NCI-H187 (cell line): ENCODE data around the gene NFKBIE.
"Not testable (repeated sequence)": the region's sequence is repeated elsewhere in the genome, so short reads cannot be mapped to it uniquely, and the experiment has no call there.

Experiments
- DNase-seq, 2 experiments: peaks; one replicate each; lab custom pipeline; 2025; lab: John Stamatoyannopoulos, UW

The NFKBIE gene, protein sequence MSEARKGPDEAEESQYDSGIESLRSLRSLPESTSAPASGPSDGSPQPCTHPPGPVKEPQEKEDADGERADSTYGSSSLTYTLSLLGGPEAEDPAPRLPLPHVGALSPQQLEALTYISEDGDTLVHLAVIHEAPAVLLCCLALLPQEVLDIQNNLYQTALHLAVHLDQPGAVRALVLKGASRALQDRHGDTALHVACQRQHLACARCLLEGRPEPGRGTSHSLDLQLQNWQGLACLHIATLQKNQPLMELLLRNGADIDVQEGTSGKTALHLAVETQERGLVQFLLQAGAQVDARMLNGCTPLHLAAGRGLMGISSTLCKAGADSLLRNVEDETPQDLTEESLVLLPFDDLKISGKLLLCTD

DNA sequence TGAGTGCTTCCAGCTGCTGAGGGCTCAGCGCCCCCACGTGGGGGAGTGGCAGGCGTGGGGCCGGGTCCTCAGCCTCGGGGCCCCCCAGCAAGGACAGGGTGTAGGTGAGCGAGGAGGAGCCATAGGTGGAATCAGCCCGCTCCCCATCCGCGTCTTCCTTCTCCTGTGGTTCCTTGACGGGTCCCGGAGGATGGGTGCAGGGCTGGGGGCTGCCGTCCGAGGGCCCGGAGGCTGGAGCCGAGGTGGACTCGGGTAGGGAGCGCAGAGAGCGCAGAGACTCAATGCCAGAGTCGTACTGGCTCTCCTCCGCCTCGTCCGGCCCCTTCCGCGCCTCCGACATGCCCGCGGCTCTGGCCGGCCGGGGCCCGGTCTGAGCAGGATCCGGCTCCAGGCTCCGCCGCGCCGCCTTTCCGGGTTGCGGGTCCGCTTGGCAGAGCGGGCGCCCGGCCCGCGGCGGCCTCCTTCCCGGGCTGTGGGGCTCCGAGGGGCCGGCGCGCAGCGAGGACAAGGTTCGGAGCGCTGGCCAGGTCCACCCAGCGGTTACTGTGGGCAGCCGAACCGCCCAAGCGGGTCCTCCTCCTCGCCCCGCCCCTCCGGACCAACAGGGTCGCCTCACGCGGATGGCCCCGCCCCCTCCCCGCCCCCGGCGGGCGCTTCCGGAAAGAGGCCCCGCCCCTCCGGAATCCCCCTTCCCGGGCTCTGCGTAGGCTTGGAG lies at the start of gene NFKBIE:
Gene NFKBIE (minus strand): TSS at position 545 of the 715 bp plus-strand sequence. CDS start 205 bp downstream, at position 340.
- DNase-seq: peak; percentile 74 to 87

DNA sequence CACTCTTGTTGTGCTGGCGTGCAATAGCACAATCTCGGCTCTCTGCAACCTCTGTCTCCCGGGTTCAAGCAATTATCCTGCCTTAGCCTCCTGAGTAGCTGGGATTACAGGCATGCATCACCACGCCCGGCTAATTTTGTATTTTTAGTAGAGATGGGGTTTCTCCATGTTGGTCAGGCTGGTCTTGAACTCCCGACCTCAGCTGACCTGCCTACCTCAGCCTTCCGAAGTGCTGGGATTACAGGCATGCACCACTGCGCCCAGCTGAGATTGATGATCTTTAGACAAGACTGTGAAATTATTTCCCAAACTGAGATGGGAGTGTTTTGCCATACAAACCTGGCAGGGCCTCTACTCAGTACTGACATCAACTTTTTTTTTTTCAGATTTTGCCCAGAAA lies 49.3 kb upstream of the NFKBIE start:
- not testable (repeated sequence) for DNase-seq

DNA sequence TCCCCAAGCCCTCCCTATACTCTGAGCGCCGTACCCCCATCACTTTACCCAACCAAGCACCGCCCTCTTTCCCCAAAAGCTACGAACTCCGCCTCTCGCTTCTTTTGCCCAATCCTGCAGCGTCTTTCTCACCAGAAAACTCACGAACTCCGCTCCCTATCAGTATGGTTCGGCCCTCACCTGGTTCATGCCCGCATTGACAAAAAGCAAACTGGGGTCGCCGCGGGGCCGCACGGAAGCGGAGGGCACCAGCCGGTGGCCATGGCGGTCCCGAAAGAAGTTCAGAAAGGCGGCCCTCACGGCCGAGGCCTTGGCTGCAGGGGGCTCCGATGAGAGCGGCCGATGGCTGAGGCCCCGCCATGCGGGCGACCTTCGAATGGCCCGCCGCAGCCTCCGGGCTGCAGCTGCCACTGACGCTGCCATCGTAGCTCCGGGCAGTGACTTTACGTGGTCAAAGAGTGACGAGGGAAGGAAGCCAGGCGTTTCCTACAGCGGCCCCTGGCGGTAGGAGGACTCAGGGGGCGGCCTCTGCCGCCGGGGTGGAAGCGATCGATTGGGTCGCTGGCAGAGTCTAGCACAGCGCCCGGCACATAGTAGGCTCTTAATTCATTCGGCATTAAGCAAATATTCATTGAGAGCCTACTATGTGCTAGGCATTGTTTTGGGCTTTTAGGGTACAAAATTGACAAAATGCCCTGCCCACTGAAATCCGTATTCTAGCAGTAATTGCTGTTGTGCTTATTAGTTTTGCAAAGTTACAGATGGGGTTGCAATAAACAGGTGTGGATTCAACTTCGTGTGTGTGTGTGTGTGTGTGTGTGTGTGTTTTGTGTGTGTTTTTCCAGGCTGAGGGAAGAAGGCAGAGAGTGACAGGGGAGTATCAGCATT lies 47.8 kb upstream of the NFKBIE start, which contains the start of gene AARS2:
Gene AARS2 (minus strand): TSS at position 447 of the 888 bp plus-strand sequence. CDS start 24 bp downstream, at position 423.
- peak; percentile 68 to 75 for DNase-seq

DNA sequence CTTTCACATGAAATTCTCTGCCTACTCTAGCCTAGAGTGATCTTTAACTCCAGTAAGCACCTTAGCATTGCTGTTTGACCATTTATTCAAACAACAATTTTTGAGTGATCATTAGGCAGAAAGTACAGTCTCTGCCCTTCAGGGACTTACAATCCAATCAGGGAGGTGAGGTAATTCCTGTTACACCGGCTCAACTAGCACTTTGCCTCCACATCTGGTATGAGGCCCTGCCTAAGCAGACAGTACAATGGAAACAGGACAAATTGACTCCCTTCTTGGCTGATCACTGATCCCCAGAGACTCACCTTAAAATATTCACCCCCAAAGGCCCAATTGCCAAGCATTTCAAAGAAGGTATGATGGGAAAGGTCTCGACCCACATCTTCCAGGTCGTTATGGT lies 46.4 kb upstream of the NFKBIE start:
- no peak for DNase-seq

DNA sequence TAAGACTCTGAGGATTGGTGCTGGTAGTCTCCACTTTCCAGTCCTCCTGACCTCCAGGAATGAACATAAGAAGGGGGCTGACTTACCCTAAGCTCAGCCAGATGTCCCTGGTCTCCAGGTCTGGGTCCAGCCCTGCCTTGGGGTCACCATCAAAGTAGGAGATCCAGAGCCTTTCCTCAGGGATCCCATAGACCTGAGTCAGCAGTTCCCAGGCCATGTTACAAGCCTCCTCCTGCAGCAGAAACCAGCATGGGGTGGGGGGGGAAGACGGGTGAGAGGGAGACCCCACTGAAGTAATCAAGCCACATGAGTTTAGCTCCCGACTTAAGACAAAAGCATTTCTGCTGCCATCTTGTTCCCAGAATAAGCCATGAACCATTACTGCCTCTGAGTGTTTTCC lies 46.0 kb upstream of the NFKBIE start:
- DNase-seq: no peak

DNA sequence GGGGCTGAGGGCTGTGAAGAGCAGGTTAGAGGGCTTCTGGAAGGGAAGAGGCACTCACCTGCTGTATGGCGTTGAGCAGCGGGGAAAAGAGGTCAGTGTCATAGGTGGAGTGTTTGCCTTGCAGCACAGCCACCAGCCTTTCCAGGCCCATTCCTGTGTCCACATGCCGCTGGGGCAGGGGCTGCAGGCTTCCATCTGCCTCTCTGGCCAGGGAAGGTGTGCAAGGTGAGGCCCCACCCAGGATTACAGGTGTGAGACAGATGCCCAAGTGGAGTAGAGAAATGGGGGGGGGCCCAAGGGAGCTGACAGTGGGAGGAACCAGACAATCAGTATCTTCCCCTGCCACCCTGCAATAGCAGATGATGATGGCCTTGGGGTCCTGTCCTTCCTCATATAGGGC lies 44.9 kb upstream of the NFKBIE start:
- DNase-seq: no peak

DNA sequence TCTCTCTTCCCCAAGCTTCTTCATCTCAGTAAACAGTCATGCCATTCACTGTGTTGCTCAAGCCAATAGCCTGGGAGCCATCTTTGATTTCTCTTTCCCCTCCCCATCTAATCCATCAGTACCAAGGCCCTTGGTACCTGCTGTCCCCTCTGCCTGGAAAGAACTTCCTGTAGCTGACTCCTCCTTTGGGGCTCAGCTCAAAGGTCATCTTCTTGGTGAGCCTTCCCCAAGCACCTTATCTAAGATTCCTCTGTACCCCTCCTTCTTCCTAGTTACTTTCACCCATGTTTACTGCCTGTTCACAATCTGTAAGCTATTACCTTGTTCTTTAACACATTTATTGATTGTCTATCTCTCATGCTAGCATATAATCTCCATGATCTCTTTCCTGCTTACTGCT lies 44.3 kb upstream of the NFKBIE start:
- DNase-seq: no peak

DNA sequence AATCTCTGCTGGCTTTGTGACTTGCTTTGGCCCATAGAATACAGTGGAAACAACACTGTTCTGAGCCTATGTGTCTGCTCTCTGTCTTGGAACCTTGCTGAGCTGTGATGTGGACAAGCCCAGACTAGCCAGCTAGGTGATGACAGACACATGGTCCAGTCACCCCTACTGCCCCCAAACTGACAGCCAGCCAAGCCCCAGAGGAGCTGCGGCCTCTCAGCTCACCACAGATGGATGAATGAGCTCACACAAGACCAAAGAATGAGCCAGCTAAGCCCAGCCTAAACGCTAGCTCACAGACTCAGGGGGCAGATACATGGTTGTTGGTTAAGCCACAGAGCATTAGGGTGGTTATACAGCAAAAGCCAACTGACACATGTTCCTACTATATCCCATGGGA lies 43.7 kb upstream of the NFKBIE start:
- DNase-seq: no peak

DNA sequence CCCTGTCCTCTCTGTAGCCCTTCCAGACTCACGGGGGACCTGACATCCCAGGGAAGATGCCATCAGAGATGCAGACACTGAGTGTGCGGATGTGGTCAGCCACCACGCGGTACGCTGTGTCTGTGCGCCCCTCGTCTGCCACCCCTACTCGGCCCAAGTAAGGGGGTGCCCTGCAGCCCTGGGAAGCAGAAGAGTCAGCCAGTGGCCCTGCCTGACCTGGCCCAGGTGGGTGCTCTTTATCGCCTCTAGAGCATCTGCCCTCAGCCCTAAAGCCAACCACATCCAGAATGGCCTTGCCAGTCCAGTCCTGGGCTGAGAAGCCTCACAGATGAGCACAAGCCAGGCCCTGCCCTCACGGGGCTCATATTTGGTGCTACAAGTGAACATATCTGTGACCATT lies 41.9 kb upstream of the NFKBIE start:
- DNase-seq: no peak

DNA sequence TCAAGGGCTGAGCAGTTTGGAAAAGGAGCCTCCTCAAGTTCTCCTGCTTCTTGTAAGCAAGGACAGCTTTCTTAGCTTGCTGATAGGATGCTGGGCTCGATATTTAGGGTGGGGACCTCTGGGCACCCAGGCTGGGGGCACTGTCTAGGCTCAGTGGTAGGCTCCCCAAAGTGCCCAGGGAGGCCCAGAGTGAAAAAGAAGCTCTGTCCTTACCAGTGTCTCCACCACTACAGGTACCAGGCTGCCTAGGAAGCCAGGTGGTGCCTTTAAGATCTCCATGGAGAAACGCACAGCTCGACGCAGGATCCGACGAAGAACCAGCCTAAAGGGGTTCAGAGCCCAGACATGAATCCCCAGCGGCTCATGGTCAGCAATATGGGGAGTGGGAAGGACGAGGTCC lies 41.4 kb upstream of the NFKBIE start:
- no peak for DNase-seq

DNA sequence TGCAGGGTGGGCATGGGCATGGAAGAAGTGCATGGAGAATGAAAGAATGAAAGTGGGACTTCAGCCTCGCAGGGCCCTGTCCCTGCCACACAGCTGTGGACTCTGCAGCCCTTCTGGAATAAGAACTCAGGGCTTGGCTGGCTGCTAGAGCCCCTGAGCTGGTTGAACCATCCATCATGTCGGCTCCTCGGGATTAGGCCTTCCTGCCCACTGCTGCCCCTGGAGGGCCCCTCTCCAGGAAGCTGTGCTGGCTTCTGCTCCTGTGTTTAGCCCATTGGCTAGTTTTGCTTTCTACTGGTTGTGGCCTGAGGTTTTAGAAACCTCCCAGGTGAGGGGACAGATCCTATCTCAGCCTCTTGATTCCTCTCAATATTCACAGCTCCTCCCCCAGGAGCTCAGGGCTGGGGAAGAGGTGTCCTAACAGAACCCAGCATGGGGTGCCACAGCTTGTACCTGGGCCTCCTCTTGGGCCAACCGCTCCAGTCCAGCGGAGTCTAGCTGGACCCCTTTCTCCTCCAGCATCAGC lies 39.9 kb upstream of the NFKBIE start:
- DNase-seq: no peak

DNA sequence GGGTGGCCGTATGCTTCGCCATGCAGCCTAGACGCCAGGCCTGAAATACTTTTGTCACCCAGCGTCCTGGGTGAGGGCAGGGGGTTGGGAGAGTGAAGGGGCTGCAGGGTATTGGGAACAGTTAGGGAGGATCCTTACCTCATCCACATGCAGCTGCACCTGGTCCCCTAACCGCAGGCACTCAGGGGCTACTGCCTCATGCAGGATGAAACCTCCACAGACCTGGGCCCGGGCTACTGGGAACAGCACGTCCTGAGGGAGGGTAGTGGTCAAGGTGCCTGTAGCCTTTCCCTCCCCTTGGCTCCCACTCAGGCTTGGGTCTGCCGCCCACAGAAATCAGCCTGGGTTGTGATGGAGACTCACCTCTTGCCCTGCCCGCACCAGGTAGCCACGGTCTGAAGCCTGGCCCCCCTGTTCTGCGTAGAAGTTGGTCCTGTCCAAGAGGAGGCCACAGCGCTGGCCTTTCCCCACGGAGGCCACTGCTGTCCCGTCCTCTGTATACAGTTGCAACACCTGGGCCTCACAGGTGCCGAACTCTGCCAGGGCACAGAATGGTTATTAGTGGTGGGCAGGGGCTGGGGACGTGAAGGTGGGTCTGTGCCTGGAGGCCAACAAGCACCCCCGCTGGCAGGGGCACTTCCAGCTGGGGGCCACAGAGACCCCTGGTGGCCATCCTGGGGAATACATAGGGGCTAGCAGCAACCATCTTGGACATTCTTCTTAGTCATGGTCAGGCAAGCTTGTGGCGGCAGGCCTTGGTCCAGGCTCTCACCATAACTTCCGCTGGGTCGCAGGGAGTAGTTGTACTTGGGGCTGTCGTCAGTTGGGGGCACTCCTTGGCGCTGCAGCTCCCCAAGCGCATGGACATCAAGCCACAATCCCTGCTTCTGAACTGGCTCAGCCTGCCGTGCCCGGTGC lies 39.2 kb upstream of the NFKBIE start:
- DNase-seq: no peak

DNA sequence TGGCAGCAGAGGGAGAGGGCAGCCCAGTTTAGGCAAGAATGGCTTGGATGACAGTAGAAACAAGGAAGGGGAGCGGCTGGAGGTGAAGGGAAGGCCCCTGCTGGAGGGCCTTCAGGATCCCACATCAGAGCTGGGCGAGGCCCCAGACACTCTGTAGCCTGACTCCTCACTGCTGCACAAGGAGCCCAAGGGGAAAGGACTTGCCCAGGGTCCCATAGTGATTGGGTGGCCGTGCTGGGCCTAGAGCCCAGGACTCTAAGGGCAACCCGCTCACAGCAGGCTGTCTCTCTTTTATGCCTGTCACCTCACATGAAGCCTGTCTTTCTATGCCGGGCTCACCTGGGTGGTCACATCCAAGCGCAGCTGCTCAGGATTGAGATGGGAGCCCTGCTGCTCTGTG lies 38.5 kb upstream of the NFKBIE start:
- DNase-seq: no peak

DNA sequence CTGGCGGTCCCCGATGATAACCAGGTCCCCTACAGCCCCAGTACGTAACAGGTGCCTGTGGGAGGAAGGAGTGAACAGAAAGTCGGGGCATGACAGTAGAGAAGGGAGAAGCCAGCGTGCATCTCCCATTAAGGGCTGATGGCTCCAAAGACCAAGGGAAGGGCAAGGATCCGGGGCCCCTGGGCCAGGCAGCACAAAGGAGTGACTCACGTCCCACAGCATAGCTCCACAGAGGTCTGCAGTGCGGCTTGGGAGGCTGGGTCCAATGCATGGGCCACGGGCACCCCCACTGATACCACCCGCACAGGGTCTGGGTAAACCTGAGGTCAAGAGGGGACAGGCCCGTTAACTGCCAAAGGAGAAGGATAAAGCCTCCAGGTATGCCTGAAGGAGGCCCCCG lies 37.5 kb upstream of the NFKBIE start:
- no peak for DNase-seq

DNA sequence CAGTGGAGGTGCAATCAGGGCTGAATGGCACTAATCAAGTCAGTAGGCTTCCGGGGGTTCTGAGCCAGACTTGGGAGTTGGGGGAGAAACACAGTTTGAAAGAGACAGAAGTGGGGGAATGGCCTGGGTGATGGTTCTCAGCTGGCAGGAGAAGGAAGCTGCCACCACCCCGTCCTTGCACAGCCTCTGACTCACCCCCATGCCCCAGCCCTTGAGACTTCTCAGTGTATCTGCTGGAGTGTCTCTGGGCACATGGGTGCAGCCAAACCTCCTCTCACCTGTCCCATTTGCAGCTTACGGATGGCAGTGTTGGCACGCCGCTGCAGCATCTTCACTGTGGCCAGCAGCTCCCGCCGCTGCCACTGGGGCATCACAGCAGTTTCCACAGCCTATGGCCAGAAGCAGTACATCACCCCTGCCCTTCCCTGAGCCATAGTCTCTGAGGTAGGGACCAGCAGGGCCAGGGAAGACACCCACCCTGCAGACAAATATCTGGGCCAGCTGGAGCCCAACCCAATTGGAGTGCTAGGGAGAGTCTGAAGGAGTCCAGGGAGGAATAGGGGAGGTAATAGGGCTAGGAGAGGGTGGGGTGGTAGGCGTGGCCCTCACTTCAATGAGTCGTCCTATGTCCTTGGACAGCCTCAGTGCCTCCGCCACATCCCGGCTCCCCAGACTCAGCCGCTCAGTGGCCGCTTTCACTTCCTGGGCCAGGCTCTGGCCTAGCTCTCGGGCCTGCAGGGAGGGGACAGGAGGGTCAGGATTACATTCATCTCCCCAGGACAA lies 36.6 kb upstream of the NFKBIE start:
- DNase-seq: no peak

DNA sequence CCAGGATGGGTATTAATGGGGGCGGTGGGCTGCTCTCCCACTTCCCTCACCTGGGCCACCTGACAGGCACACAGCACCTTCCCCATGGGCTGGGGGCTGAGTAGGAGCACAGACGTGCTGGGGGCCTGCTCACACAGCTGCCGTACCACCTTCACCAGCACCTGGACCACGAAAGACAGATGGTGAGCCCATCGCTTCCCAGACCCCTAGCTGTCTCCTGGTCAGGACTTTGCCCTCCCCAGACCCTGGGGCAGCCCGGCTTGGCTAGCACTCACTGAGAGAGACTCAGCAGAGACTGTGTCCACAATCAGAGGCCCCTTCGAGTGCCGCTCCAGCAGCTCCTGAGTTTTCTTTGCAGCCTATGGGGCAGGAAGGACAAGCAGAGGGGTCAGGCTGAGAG lies 35.8 kb upstream of the NFKBIE start:
- no peak for DNase-seq

DNA sequence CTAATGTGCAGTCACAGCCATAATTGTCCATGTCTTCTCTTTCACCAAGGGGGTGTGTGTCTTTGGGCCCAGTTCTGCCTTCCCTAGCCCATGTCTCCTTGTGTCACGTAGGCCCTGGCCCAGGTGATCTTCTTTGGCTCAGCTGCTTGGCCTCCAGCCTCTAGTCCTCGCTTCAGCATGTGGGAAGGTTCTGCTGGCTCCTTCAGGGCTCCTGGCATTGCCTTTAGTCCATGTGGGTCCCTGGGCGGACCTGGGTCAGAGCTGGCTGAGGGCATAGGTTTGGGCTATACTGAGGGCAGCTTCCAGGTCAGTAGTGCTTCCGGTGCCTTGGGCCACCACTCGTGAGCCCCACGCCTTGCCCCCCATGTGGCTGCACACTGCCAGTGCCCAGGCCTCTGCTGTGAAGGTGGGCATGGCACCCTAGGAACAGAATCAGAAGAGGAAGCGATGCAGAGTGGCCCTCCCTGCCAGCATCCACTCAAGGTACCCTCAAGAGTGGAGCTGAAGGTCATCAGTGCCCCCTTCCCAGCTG lies 35.0 kb upstream of the NFKBIE start:
- no peak for DNase-seq

DNA sequence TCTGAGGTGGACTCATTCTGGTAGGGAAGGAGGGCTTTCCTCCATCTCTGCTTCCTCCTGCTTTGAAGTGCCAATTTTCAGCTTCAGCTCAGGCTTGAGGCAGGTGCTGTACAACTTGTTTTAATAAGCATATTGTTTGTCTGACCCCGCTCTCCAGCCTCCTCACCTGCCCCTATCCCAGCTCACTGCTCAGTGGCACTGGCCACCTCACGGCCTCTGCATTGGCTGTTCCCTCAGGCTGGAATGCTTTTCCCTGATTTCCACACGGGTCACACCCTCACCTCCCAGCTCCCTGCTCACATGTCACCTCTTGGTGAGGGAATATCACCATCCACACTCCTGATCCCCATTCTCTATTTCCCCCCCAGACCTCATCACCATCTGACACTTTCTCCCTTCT lies 33.5 kb upstream of the NFKBIE start:
- DNase-seq: no peak

DNA sequence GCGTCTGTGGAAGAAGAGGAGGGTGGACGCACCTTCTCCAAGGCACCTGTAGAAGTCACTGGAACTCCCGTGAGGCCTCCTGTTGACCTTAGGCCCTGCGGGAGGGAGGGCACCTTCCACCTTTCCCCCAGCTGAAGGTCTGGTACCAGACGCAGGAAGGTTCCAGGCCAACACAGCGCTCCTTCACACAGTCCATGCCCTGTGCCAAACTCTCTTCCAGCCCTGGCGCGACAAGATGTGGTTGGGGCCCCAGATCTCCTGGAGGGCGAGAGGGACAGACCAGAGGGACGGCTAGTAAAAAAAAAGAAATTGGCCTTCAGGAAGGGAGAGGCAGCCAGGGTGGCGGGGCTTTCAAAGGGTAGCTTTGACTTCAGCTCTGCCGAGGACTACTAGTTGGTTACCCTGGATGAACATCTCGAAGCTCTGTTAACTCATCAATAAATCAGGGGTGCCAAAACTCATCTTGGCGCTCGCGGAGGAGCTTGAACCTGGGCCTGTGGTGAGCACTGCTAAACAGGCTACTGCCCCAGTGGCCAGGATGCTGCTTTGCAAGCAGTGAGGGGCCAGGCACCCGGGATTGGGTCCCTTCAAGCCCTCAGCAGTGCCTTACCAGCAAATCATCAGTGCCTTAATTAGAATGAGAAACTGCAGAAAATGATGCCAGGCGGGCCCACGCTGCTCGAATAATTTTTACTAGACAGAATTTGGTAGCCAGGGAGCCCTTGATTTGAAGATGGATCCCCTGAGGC lies 32.9 kb upstream of the NFKBIE start:
- DNase-seq: no peak
